HepG2 (cell line): ENCODE data around the gene MRPL14. TPM values are rescaled to one million over a fixed set of nuclear protein-coding genes. Genes with fewer than 3 reads are reported as not detected.

Experiments
- BRD4 ChIP-seq: sonication (generic); formaldehyde crosslinking; IDR thresholded peaks from 2 replicates; pipeline ENCODE4 v1.4.0; 2020; ENCODE audit warnings: missing genetic modification reagents
- CREBL2 ChIP-seq: sonication (generic); formaldehyde crosslinking; IDR thresholded peaks from 2 replicates; pipeline ENCODE4 v1.8.1; 2023; ENCODE audit warnings: missing genetic modification reagents, mild to moderate bottlenecking, borderline replicate concordance
- HOXA3 ChIP-seq: sonication (generic); formaldehyde crosslinking; IDR thresholded peaks from 2 replicates; pipeline ENCODE4 v1.5.0; 2020; ENCODE audit warnings: missing genetic modification reagents
- JUND ChIP-seq: sonication (generic); formaldehyde crosslinking; IDR thresholded peaks from 2 replicates; pipeline ENCODE4 v1.8.0; 2022; ENCODE audit warnings: mild to moderate bottlenecking, missing genetic modification reagents
- KLF12 ChIP-seq: sonication (generic); formaldehyde crosslinking; IDR thresholded peaks from 2 replicates; pipeline ENCODE4 v1.4.0; 2020; ENCODE audit warnings: missing genetic modification reagents, borderline replicate concordance
- KMT2B ChIP-seq: IDR thresholded peaks from 2 replicates; pipeline ENCODE4 v1.6.1; 2016; ENCODE audit warnings: missing genetic modification reagents, missing compliant biosample characterization
- LCORL ChIP-seq, 2 experiments: fragments of 450-650 bp in 1 of 2; sonication (generic) in 1 of 2; formaldehyde crosslinking in 1 of 2; IDR thresholded peaks; 2 replicates each; pipeline versions ENCODE4 v1.5.0 to v1.6.1; 2017 to 2020; ENCODE audit warnings: antibody characterized with exemption in 1 of 2, missing genetic modification reagents in 1 of 2
- PREB ChIP-seq: sonication (generic); formaldehyde crosslinking; IDR thresholded peaks from 2 replicates; pipeline ENCODE4 v1.4.0; 2020; ENCODE audit warnings: missing genetic modification reagents
- SMYD3 ChIP-seq: sonication (generic); formaldehyde crosslinking; IDR thresholded peaks from 2 replicates; pipeline ENCODE4 v1.8.1; 2023; ENCODE audit warnings: mild to moderate bottlenecking, missing genetic modification reagents
- SP1 ChIP-seq, 2 experiments: fragments of 450-650 bp in 1 of 2; sonication (generic) in 1 of 2; formaldehyde crosslinking in 1 of 2; IDR thresholded peaks; 2 replicates each; pipeline versions ENCODE4 v1.4.0 to v1.6.1; 2016 to 2020; ENCODE audit warnings: missing genetic modification reagents in 1 of 2
- TEAD3 ChIP-seq: optimal IDR thresholded peaks from 2 replicates; pipeline ENCODE3; 2016; ENCODE audit warnings: borderline replicate concordance
- XRCC5 ChIP-seq: fragments of 200-400 bp; formaldehyde crosslinking; optimal IDR thresholded peaks from 2 replicates; pipeline ENCODE3; 2017; ENCODE audit warnings: mild to moderate bottlenecking, low read length
- ZFP36L2 ChIP-seq: sonication (generic); formaldehyde crosslinking; IDR thresholded peaks from 2 replicates; pipeline ENCODE4 v1.4.0; 2020; ENCODE audit warnings: missing genetic modification reagents
- ZNF20 ChIP-seq: sonication (generic); formaldehyde crosslinking; IDR thresholded peaks from 2 replicates; pipeline ENCODE4 v1.4.0; 2020; ENCODE audit warnings: mild to moderate bottlenecking, moderate library complexity, missing genetic modification reagents
- ZNF598 ChIP-seq: sonication (generic); formaldehyde crosslinking; IDR thresholded peaks from 2 replicates; pipeline ENCODE4 v1.5.1; 2020; ENCODE audit warnings: mild to moderate bottlenecking, missing genetic modification reagents, borderline replicate concordance
- polyA plus RNA-seq, 8 experiments: library from polyadenylated mRNA; depleted of rRNA in 3 of 8; stranded (reverse) in 7 of 8; unstranded in 1 of 8; fragments of >200 nt; fragmentation: Illumina TruSeq in 4 of 8; extraction: Trizol in 4 of 8; gene quantifications; 2 replicates each; pipeline versions ENCODE4 v1.2.1 to v1.2.3, GENCODE V29; 2011 to 2016; ENCODE audit warnings: low read depth in 4 of 8, missing spikeins in 1 of 8, mixed read lengths in 1 of 8; ENCODE audit not compliant: insufficient read depth in 1 of 8
- total RNA-seq, 5 experiments: library from RNA; depleted of rRNA; stranded (reverse); fragments of >200 nt; fragmentation: Illumina TruSeq; extraction: Trizol; gene quantifications; 2 replicates each; pipeline ENCODE4 v1.2.3, GENCODE V29; 2016; ENCODE audit warnings: low read depth in 1 of 5
- TF ChIP-seq, protein P1 (sequence below): IDR thresholded peaks from 2 replicates; pipeline ENCODE4 v1.6.1; 2016; ENCODE audit warnings: low read depth
- TF ChIP-seq, protein P2 (sequence below): sonication (generic); formaldehyde crosslinking; IDR thresholded peaks from 2 replicates; pipeline ENCODE4 v1.5.0; 2020; ENCODE audit warnings: missing genetic modification reagents
- TF ChIP-seq, protein P3 (sequence below): sonication (generic); formaldehyde crosslinking; IDR thresholded peaks from 2 replicates; pipeline ENCODE4 v1.8.1; 2023; ENCODE audit warnings: mild to moderate bottlenecking, missing genetic modification reagents
- TF ChIP-seq, protein P4 (sequence below): sonication (generic); formaldehyde crosslinking; IDR thresholded peaks from 2 replicates; pipeline ENCODE4 v1.5.0; 2020; ENCODE audit warnings: missing genetic modification reagents
- TF ChIP-seq, protein P5 (sequence below): sonication (generic); formaldehyde crosslinking; IDR thresholded peaks from 2 replicates; pipeline ENCODE4 v1.4.0; 2020; ENCODE audit warnings: missing genetic modification reagents, mild to moderate bottlenecking, borderline replicate concordance

MRPL14 gene
- total and polyA plus RNA-seq, 2 of the 13 experiments (the other 11 are each of a cell fraction or from before 2014, with no cell fraction given), result 157 to 178 TPM

- no peak for TF ChIP-seq CREBL2
- TF ChIP-seq ZNF598 (CRISPR knock-in tag), result no peak
- TF ChIP-seq, protein P1, sequence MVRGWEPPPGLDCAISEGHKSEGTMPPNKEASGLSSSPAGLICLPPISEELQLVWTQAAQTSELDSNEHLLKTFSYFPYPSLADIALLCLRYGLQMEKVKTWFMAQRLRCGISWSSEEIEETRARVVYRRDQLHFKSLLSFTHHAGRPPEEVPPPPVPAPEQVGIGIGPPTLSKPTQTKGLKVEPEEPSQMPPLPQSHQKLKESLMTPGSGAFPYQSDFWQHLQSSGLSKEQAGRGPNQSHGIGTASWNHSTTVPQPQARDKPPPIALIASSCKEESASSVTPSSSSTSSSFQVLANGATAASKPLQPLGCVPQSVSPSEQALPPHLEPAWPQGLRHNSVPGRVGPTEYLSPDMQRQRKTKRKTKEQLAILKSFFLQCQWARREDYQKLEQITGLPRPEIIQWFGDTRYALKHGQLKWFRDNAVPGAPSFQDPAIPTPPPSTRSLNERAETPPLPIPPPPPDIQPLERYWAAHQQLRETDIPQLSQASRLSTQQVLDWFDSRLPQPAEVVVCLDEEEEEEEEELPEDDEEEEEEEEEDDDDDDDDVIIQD (CRISPR knock-in tag), result no peak
- TF ChIP-seq ZFP36L2 (CRISPR knock-in tag), result no peak
- TF ChIP-seq, protein P2, sequence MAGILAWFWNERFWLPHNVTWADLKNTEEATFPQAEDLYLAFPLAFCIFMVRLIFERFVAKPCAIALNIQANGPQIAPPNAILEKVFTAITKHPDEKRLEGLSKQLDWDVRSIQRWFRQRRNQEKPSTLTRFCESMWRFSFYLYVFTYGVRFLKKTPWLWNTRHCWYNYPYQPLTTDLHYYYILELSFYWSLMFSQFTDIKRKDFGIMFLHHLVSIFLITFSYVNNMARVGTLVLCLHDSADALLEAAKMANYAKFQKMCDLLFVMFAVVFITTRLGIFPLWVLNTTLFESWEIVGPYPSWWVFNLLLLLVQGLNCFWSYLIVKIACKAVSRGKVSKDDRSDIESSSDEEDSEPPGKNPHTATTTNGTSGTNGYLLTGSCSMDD, result no peak
- no peak for TF ChIP-seq PREB (CRISPR knock-in tag)
- TF ChIP-seq TEAD3 (CRISPR knock-in tag), result peak; percentile 45
- TF ChIP-seq, protein P3, sequence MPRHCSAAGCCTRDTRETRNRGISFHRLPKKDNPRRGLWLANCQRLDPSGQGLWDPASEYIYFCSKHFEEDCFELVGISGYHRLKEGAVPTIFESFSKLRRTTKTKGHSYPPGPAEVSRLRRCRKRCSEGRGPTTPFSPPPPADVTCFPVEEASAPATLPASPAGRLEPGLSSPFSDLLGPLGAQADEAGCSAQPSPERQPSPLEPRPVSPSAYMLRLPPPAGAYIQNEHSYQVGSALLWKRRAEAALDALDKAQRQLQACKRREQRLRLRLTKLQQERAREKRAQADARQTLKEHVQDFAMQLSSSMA (CRISPR knock-in tag), result no peak
- no peak for TF ChIP-seq XRCC5
- TF ChIP-seq, protein P4, sequence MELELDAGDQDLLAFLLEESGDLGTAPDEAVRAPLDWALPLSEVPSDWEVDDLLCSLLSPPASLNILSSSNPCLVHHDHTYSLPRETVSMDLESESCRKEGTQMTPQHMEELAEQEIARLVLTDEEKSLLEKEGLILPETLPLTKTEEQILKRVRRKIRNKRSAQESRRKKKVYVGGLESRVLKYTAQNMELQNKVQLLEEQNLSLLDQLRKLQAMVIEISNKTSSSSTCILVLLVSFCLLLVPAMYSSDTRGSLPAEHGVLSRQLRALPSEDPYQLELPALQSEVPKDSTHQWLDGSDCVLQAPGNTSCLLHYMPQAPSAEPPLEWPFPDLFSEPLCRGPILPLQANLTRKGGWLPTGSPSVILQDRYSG (CRISPR knock-in tag), result no peak
- TF ChIP-seq SMYD3 (CRISPR knock-in tag), result no peak
- no peak for TF ChIP-seq BRD4 (CRISPR knock-in tag)
- TF ChIP-seq SP1 (IDR thresholded peaks at IDR 0.05), result no peak
- no peak for TF ChIP-seq SP1 (CRISPR knock-in tag; IDR thresholded peaks at IDR 0.05)
- TF ChIP-seq, protein P5, sequence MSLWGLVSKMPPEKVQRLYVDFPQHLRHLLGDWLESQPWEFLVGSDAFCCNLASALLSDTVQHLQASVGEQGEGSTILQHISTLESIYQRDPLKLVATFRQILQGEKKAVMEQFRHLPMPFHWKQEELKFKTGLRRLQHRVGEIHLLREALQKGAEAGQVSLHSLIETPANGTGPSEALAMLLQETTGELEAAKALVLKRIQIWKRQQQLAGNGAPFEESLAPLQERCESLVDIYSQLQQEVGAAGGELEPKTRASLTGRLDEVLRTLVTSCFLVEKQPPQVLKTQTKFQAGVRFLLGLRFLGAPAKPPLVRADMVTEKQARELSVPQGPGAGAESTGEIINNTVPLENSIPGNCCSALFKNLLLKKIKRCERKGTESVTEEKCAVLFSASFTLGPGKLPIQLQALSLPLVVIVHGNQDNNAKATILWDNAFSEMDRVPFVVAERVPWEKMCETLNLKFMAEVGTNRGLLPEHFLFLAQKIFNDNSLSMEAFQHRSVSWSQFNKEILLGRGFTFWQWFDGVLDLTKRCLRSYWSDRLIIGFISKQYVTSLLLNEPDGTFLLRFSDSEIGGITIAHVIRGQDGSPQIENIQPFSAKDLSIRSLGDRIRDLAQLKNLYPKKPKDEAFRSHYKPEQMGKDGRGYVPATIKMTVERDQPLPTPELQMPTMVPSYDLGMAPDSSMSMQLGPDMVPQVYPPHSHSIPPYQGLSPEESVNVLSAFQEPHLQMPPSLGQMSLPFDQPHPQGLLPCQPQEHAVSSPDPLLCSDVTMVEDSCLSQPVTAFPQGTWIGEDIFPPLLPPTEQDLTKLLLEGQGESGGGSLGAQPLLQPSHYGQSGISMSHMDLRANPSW, result no peak
- peak; percentile 46; the same call in 1 of the 2 replicates for TF ChIP-seq JUND
- no peak for TF ChIP-seq KMT2B (CRISPR knock-in tag)
- no peak for TF ChIP-seq ZNF20 (CRISPR knock-in tag)
- TF ChIP-seq LCORL (IDR thresholded peaks at IDR 0.05), result no peak
- TF ChIP-seq LCORL (CRISPR knock-in tag; IDR thresholded peaks at IDR 0.05), result 0 out of 2 replicates have a peak, but pooled peaks have one; percentile 8
- no peak for TF ChIP-seq KLF12 (CRISPR knock-in tag)
- TF ChIP-seq HOXA3 (CRISPR knock-in tag), result no peak
Observed at GRCh38 chr6:44064089-44064947, 62.9 kb downstream of the MRPL14 start (continued).
